ENCODE results near the gene DAB1. TPM values are rescaled to one million over a fixed set of nuclear protein-coding genes. Genes with fewer than 3 reads are reported as not detected.

Gene DAB1
- total and polyA plus RNA-seq, 12 donors = 0.04 to 2.1 (median 0.59) TPM; not detected in 2

- intact Hi-C loops (cut with DNase I) = no loop called here
- DNase-seq = no peak
- H3K9me3 ChIP-seq (replicated peaks in 1 of 3) = no peaks in the 10 kb centered on the region
- H3K27ac ChIP-seq = no peak overlapping the region
- WGBS, 4 donors = 44 to 60% (median 52%) methylated on average over 2 of the region's 2 CpGs
- no peaks in the 10 kb centered on the region for H3K27me3 ChIP-seq
- H3K4me1 ChIP-seq (replicated peaks in 1 of 2) = no peaks in the 10 kb centered on the region
- no peak overlapping the region for H3K4me3 ChIP-seq
- TF ChIP-seq, protein P1, sequence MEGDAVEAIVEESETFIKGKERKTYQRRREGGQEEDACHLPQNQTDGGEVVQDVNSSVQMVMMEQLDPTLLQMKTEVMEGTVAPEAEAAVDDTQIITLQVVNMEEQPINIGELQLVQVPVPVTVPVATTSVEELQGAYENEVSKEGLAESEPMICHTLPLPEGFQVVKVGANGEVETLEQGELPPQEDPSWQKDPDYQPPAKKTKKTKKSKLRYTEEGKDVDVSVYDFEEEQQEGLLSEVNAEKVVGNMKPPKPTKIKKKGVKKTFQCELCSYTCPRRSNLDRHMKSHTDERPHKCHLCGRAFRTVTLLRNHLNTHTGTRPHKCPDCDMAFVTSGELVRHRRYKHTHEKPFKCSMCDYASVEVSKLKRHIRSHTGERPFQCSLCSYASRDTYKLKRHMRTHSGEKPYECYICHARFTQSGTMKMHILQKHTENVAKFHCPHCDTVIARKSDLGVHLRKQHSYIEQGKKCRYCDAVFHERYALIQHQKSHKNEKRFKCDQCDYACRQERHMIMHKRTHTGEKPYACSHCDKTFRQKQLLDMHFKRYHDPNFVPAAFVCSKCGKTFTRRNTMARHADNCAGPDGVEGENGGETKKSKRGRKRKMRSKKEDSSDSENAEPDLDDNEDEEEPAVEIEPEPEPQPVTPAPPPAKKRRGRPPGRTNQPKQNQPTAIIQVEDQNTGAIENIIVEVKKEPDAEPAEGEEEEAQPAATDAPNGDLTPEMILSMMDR (IDR thresholded peaks at IDR 0.05) = no peak
- TF ChIP-seq POLR2A (IDR thresholded peaks at IDR 0.05) = no peak
- H3K36me3 ChIP-seq (replicated peaks in 1 of 2) = no peaks in the 10 kb centered on the region
These were observed 221.6 kb downstream of the DAB1 start for GRCh38 chr1:57202241-57202640.

- intact Hi-C loops (cut with DNase I) = no loop called here
- no peaks in the 10 kb centered on the region for H3K36me3 ChIP-seq (replicated peaks in 1 of 2)
- no peak overlapping the region for H3K4me3 ChIP-seq
- 39 to 62% (median 43%) methylated on average over 2 of the region's 2 CpGs for WGBS, 4 donors
- no peak for TF ChIP-seq POLR2A (IDR thresholded peaks at IDR 0.05)
- TF ChIP-seq, protein P1 (IDR thresholded peaks at IDR 0.05) = no peak
- DNase-seq = no peak
- no peaks in the 10 kb centered on the region for H3K9me3 ChIP-seq (replicated peaks in 1 of 3)
- no peaks in the 10 kb centered on the region for H3K27me3 ChIP-seq
- no peaks in the 10 kb centered on the region for H3K4me1 ChIP-seq (replicated peaks in 1 of 2)
- H3K27ac ChIP-seq = no peak overlapping the region
These were observed 224.9 kb downstream of the DAB1 start for GRCh38 chr1:57198912-57199311.

DNA sequence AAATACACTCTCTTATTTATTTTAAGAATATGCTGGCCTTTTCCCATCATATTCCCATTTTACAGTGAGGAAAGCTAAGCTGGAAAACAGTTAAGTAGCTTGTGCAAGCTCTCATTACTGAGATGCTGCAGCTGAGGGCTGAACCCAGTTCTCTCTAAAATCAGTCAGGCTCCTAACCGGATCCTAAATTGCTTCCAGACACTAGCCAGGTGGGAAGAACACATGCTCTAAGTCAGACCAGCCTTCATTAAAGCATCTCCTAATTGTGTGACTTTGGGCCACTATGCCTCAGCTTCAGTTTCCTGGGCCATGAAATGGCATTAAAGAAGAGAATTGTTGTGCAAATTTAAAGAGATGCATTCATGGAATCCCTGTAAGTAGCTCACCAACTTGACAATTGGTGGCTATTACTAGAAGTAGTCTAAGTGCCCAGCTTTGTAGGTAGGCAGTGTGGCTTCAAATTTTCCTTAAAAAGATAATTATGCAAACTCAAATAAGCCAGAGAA lies 228.4 kb downstream of the DAB1 start:
- Histone ChIP-seq H3K4me3 (no peak overlapping the region), H3K9me3 (replicated peaks in 1 of 3) (no peaks in the 10 kb centered on the region), H3K27ac (no peak overlapping the region), H3K27me3 (no peaks in the 10 kb centered on the region), H3K36me3 (replicated peaks in 1 of 2) (no peaks in the 10 kb centered on the region), H3K4me1 (replicated peaks in 1 of 2) (no peaks in the 10 kb centered on the region)
- DNase-seq = no peak
- TF ChIP-seq, protein P1 (IDR thresholded peaks at IDR 0.05) = no peak
- TF ChIP-seq POLR2A (IDR thresholded peaks at IDR 0.05) = no peak
- intact Hi-C loops (cut with DNase I) = no loop called here
- WGBS, 4 donors = 50 to 92% (median 69%) methylated on average over 1 of the region's 1 CpG

GRCh38 chr1:57192222-57192621 lies 231.6 kb downstream of the DAB1 start:
- no peak overlapping the region for H3K27ac ChIP-seq
- no peaks in the 10 kb centered on the region for H3K36me3 ChIP-seq (replicated peaks in 1 of 2)
- 80 to 90% (median 88%) methylated on average over 2 of the region's 2 CpGs for WGBS, 4 donors
- no peak for TF ChIP-seq POLR2A (IDR thresholded peaks at IDR 0.05)
- TF ChIP-seq, protein P1 (IDR thresholded peaks at IDR 0.05) = no peak
- H3K4me1 ChIP-seq (replicated peaks in 1 of 2) = no peaks in the 10 kb centered on the region
- no peaks in the 10 kb centered on the region for H3K9me3 ChIP-seq (replicated peaks in 1 of 3)
- no peaks in the 10 kb centered on the region for H3K27me3 ChIP-seq
- no peak overlapping the region for H3K4me3 ChIP-seq
- DNase-seq = no peak
- intact Hi-C loops (cut with DNase I) = no loop called here
